ENCODE results near the gene MFN1. TPM values are rescaled to one million over a fixed set of nuclear protein-coding genes. Genes with fewer than 3 reads are reported as not detected.

Gene MFN1
- total and polyA plus RNA-seq, 12 donors = 12.4 to 60.9 (median 41.7) TPM

GRCh38 chr3:179348325-179349013 is 960 bp downstream of the MFN1 start:
- Histone ChIP-seq H3K4me3 (peak overlapping the region in 2 of 4 donors; percentile 87 to 90), H3K27ac (peak overlapping the region in 1 of 5 donors; percentile 79), H3K27me3 (no peaks in the 10 kb centered on the region), H3K9me3 (replicated peaks in 1 of 3) (no peaks in the 10 kb centered on the region), H3K36me3 (replicated peaks in 1 of 2) (peaks cover 0 to 26% of the 10 kb centered on the region in 2 donors), H3K4me1 (replicated peaks in 1 of 2) (peaks cover 8 to 11% of the 10 kb centered on the region in 2 donors)
- intact Hi-C loops (cut with DNase I) = no loop called here
- no peak for TF ChIP-seq POLR2A (IDR thresholded peaks at IDR 0.05)
- no peak for TF ChIP-seq CTCF (IDR thresholded peaks at IDR 0.05)
- no peak for DNase-seq
- 29 to 31% (median 30%) methylated on average over 5 of the region's 5 CpGs for WGBS, 4 donors

GRCh38 chr3:179355996-179356395 is 8.5 kb downstream of the MFN1 start:
- intact Hi-C loops (cut with DNase I) = no loop called here
- DNase-seq = no peak
- WGBS, 4 donors = 88 to 100% (median 94%) methylated on average over 1 of the region's 1 CpG
- TF ChIP-seq CTCF (IDR thresholded peaks at IDR 0.05) = no peak
- TF ChIP-seq POLR2A (IDR thresholded peaks at IDR 0.05) = no peak
- no peak overlapping the region for H3K4me3 ChIP-seq
- no peaks in the 10 kb centered on the region for H3K4me1 ChIP-seq (replicated peaks in 1 of 2)
- peaks cover 0 to 72% of the 10 kb centered on the region in 2 donors for H3K36me3 ChIP-seq (replicated peaks in 1 of 2)
- H3K27me3 ChIP-seq = no peaks in the 10 kb centered on the region
- no peaks in the 10 kb centered on the region for H3K9me3 ChIP-seq (replicated peaks in 1 of 3)
- H3K27ac ChIP-seq = no peak overlapping the region

GRCh38 chr3:179363332-179363731 is 15.8 kb downstream of the MFN1 start:
- intact Hi-C loops (cut with DNase I) = no loop called here
- DNase-seq = no peak
- Histone ChIP-seq H3K27me3 (no peaks in the 10 kb centered on the region), H3K4me3 (no peak overlapping the region), H3K9me3 (replicated peaks in 1 of 3) (no peaks in the 10 kb centered on the region), H3K36me3 (replicated peaks in 1 of 2) (peaks cover 0 to 57% of the 10 kb centered on the region in 2 donors), H3K27ac (no peak overlapping the region), H3K4me1 (replicated peaks in 1 of 2) (no peaks in the 10 kb centered on the region)
- 95 to 99% (median 95%) methylated on average over 5 of the region's 5 CpGs for WGBS, 4 donors
- TF ChIP-seq POLR2A (IDR thresholded peaks at IDR 0.05) (no peak), CTCF (IDR thresholded peaks at IDR 0.05) (no peak)

- Histone ChIP-seq H3K9me3 (replicated peaks in 1 of 3) (no peaks in the 10 kb centered on the region), H3K4me1 (replicated peaks in 1 of 2) (no peaks in the 10 kb centered on the region), H3K27ac (no peak overlapping the region), H3K27me3 (no peaks in the 10 kb centered on the region), H3K36me3 (replicated peaks in 1 of 2) (peaks cover 0 to 25% of the 10 kb centered on the region in 2 donors), H3K4me3 (no peak overlapping the region)
- WGBS, 4 donors = 92 to 100% (median 97%) methylated on average over 1 of the region's 1 CpG
- DNase-seq = no peak
- TF ChIP-seq CTCF (IDR thresholded peaks at IDR 0.05) = no peak
- no peak for TF ChIP-seq POLR2A (IDR thresholded peaks at IDR 0.05)
- intact Hi-C loops (cut with DNase I) = no loop called here
Observed at GRCh38 chr3:179369621-179370020, 22.1 kb downstream of the MFN1 start.
